GM12875 (cell line): ENCODE measurements around the gene OR10A7.
"Not testable (repeated sequence)": the region's sequence is repeated elsewhere in the genome, so short reads cannot be mapped to it uniquely, and the experiment has no call there.

Source experiments
- H3K4me3 ChIP-seq: one replicate; pipeline ENCODE4 v1.5.1; 2011; ENCODE audit warnings: low read depth, low read length, control low read depth
- CTCF ChIP-seq: IDR thresholded peaks from 2 replicates; pipeline ENCODE4 v1.5.1; 2011; ENCODE audit warnings: low read depth, mild to moderate bottlenecking, control low read depth, inconsistent platforms, low read length, moderate library complexity, borderline replicate concordance; ENCODE audit not compliant: insufficient read depth

Gene OR10A7, protein sequence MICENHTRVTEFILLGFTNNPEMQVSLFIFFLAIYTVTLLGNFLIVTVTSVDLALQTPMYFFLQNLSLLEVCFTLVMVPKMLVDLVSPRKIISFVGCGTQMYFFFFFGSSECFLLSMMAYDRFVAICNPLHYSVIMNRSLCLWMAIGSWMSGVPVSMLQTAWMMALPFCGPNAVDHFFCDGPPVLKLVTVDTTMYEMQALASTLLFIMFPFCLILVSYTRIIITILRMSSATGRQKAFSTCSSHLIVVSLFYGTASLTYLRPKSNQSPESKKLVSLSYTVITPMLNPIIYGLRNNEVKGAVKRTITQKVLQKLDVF

DNA sequence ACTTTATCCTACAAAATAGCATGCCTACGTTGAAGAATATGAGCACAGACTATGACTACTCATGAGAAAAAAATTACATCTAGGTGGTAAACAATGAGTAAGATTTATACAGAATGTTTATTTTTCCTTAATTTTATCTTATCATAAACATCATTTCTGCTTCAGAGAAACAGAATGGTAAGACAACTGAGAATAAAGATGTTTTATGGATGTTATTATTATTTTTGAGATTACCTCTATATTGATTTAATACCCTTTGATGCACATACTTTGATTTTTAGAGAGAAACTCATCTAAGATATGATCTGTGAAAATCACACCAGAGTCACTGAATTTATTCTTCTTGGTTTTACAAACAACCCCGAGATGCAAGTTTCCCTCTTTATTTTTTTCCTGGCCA lies at the start of gene OR10A7:
Gene OR10A7 (plus strand): TSS at position 301 of the 400 bp plus-strand sequence. CDS start 0 bp downstream, at position 301.
- TF ChIP-seq CTCF, result no peak
- no peak within 1 kb of the TSS for H3K4me3 ChIP-seq

GRCh38 chr12:55171445-55171844 lies 49.4 kb upstream of the OR10A7 start:
- no peak overlapping the region for H3K4me3 ChIP-seq
- TF ChIP-seq CTCF, result no peak

DNA sequence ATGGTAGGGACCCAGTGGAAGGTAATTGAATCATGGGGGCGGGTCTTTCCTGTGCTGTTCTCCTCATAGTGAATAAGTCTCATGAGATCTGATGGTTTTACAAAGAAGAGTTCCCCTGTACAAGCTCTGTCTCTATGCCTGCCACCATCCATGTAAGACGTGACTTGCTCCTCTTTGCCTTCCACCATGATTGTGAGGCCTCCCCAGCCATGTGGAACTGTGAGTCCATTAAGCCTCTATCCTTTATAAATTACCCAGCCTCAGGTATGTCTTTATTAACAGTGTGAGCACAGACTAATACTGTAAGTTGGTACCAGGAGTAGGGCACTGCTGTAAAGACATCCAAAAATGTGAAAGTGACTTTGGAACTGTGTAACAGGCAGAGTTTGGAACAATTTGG lies 49.0 kb upstream of the OR10A7 start:
- H3K4me3 ChIP-seq, result not testable (repeated sequence)

GRCh38 chr12:55172686-55173085 lies 48.1 kb upstream of the OR10A7 start:
- H3K4me3 ChIP-seq, result no peak overlapping the region
- no peak for TF ChIP-seq CTCF

DNA sequence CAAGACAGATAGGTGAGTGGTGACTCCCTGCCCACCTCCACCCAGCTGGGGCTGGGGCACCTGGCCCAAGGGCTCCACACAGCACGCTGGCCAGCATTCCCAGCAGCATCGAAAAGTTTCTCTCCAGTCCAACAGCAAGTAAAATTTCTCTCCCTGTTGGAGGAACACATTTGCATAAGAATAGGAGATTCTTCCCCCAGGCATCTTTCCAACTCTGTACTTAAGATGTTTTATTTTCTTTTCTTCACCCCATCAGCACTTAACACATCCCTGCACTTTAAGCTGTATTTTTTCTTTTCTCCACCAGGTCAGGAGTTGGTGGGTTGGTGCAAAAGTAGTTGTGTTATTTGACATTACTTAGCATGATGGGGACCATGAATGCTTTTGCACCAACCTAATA lies 47.4 kb upstream of the OR10A7 start:
- no peak for TF ChIP-seq CTCF
- H3K4me3 ChIP-seq, result no peak overlapping the region

- no peak overlapping the region for H3K4me3 ChIP-seq
- no peak for TF ChIP-seq CTCF
These were observed 32.3 kb upstream of the OR10A7 start for GRCh38 chr12:55188573-55188972.

- no peak overlapping the region for H3K4me3 ChIP-seq
- peak; percentile 39; the same call in 1 of the 2 replicates for TF ChIP-seq CTCF
These were observed 31.8 kb upstream of the OR10A7 start for GRCh38 chr12:55188974-55189556.
